ENCODE results near the gene HBS1L. TPM values are rescaled to one million over a fixed set of nuclear protein-coding genes. Genes with fewer than 3 reads are reported as not detected.

Gene HBS1L
- total and polyA plus RNA-seq, 2 of the 4 experiments (the other 2 are of a cell fraction) = 45.1 to 120 TPM

- Histone ChIP-seq H4K91ac (ENCODE audit: insufficient read depth, low read depth, low read length) (no peak overlapping the region), H3K14ac (replicated peaks; ENCODE audit: low read depth, low read length) (no peak overlapping the region), H4K5ac (ENCODE audit: low read depth, low read length) (no peak overlapping the region), H4K8ac (ENCODE audit: low read depth in 2 of 2, low read length in 2 of 2) (no peak overlapping the region), H2BK5ac (ENCODE audit: low read depth, low read length, poor library complexity, severe bottlenecking) (no peak overlapping the region), H3K9ac (ENCODE audit: low read depth, low read length) (no peak overlapping the region), H2BK120ac (ENCODE audit: low read depth, low read length) (no peak overlapping the region), H3K9me1 (ENCODE audit: insufficient read depth, low read length) (no peaks in the 10 kb centered on the region), H3K56ac (ENCODE audit: extremely low read depth, insufficient read depth, low read length) (no peak overlapping the region), H3K36me3 (ENCODE audit: control insufficient read depth, insufficient read depth, low read length) (no peaks in the 10 kb centered on the region), H3K27me3 (ENCODE audit: control insufficient read depth, insufficient read depth, low read length) (no peaks in the 10 kb centered on the region), H2BK15ac (ENCODE audit: low read depth, low read length) (no peak overlapping the region), H3K27ac (ENCODE audit: insufficient read depth, low read length) (no peak overlapping the region), H2AK5ac (ENCODE audit: low read depth, low read length) (no peak overlapping the region), H3K4me1 (ENCODE audit: control insufficient read depth, insufficient read depth, low read length) (no peaks in the 10 kb centered on the region), H3K79me1 (ENCODE audit: low read depth in 1 of 2, low read length in 2 of 2) (peaks cover 10 to 23% of the 10 kb centered on the region in 2 experiments; a peak in 3 of 4 replicates), H3K4me3 (ENCODE audit: insufficient read depth, low read depth, low read length) (no peak overlapping the region), H2AK9ac (replicated peaks; ENCODE audit: low read depth, low read length, poor library complexity) (no peak overlapping the region), H2BK20ac (ENCODE audit: low read depth, low read length) (no peak overlapping the region), H3K23ac (ENCODE audit: low read depth, low read length) (no peak overlapping the region), H3K9me3 (ENCODE audit: control insufficient read depth, insufficient read depth, low read length) (no peaks in the 10 kb centered on the region), H2AFZ (replicated peaks; ENCODE audit: low read length, poor library complexity) (no peak overlapping the region), H4K20me1 (ENCODE audit: insufficient read depth, low read length) (0 out of 2 replicates have a peak, but pooled peaks cover 3% of the 10 kb centered on the region), H3K18ac (ENCODE audit: low read depth, low read length) (no peak overlapping the region), H3K4me2 (ENCODE audit: low read depth, low read length) (no peak overlapping the region), H3K4ac (ENCODE audit: low read depth, low read length) (no peak overlapping the region)
- in situ Hi-C loops (cut with MboI; ENCODE audit: low sequenced_read_pairs) (no loop called here), intact Hi-C loops (cut with micrococcal nuclease) (no loop called here), dilution Hi-C loops (cut with HindIII; ENCODE audit: low sequenced_read_pairs, unreplicated experiment) (no loop called here)
- POLR2A ChIA-PET (ENCODE audit: unreplicated experiment) = no interaction called here
- CTCF ChIA-PET = interaction anchor here (1.2 kb wide), 1 partner anchor 16 kb away, joined by 3 read pairs; no protein-coding TSS in a partner anchor
- BruUV-seq (replicated peaks) = no TSS peak
- TF ChIP-seq POLR2A (IDR thresholded peaks at IDR 0.05; ENCODE audit: low read depth, low read length) (no peak), CEBPB (IDR thresholded peaks at IDR 0.05; ENCODE audit: low read depth, low read length) (no peak), MAFK (IDR thresholded peaks at IDR 0.05; ENCODE audit: low read depth, low read length) (peak; percentile 57)
- ATAC-seq (ENCODE audit: low read depth) = no peak
- no peak for DNase-seq
- no CpG with 5 or more reads among the region's 2 CpGs for WGBS, 2 experiments (ENCODE audit: extremely low coverage in 2 of 2, insufficient read length in 1 of 2)
Observed at GRCh38 chr6:135022050-135022697, 32.4 kb downstream of the HBS1L start.

All from IMR-90 (cell line).